CD4-positive, alpha-beta T cell treated with Interleukin-17A for 4 hours (primary cell): ENCODE data around the gene APBB1IP.
"Not testable (repeated sequence)": the region's sequence is repeated elsewhere in the genome, so short reads cannot be mapped to it uniquely, and the experiment has no call there.

Source experiments
- DNase-seq: peaks from one replicate; pipeline ENCODE4 v3.0.0-alpha.2; 2020; ENCODE audit warnings: mixed read lengths

APBB1IP gene

DNA sequence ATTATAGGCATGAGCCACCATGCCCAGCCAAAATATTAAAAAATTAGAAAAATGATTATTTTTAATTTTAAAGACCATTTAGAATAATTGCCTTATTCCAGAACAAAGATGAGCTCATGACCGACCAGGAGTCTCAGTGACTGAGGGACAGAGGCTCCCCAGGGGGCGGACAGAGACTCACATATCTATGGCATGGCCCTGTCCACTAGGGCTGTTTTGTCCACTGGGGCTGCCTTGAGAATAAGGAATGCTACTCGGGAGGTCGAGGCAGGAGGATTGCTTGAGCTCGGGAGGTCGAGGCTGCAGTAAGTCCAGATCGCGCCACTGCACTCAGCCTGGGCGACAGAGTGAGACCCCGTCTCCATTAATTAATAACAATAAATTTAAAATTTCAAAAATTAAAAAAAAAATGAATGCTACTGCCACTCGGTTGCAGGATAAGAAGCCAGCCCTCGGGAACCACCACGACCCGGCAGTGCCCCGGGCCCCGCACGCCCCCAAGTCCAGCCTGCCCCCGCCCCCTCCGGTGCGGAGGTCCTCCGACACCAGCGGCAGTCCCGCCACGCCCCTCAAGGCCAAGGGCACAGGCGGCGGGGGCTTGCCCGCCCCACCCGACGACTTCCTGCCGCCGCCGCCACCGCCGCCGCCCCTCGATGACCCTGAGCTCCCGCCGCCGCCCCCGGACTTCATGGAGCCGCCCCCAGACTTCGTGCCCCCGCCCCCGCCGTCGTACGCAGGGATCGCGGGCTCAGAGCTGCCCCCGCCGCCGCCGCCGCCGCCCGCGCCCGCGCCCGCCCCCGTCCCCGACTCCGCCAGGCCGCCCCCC is 128.6 kb downstream of the APBB1IP start:
- DNase-seq: no peak

DNA sequence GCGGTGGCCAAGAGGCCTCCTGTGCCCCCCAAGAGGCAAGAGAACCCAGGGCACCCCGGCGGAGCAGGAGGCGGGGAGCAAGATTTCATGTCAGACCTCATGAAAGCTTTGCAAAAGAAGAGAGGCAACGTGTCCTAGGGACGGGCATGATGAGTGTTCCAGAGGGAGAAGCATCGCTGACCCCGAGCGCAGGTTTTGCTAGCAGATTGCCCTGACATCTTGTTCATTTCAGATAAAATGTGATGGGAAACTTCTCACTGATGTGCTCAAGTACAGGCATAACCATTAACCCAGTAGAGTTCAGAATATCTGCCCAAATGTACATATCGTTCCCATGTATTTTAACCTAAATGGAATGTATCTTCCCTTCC is 129.2 kb downstream of the APBB1IP start:
- DNase-seq: no peak

- DNase-seq: no peak
Observed at GRCh38 chr10:26571655-26572054, 133.5 kb downstream of the APBB1IP start.

- no peak for DNase-seq
Observed at GRCh38 chr10:26573674-26574073, 135.5 kb downstream of the APBB1IP start.

DNA sequence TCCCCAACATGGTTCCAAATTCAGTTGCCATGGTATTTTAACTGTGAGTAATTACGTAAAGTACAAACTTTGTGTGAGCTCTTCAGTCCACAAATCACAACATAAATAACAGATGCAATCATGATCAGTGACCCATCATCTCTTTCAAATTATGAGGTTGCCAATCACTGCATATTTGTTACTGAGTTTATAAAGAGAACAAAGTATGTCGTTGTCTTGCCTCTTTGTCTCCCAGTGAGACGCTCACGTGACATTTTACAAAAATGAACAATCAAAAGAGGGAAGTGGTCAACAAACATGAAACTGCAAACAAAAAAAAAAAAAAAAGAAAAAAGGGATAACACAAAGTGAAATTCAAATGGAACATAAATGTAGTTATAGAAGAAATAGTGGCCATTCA is 136.6 kb downstream of the APBB1IP start:
- no peak for DNase-seq

GRCh38 chr10:26578371-26578770 is 140.2 kb downstream of the APBB1IP start:
- not testable (repeated sequence) for DNase-seq

- DNase-seq: no peak
Observed at GRCh38 chr10:26579256-26580063, 141.3 kb downstream of the APBB1IP start.

DNA sequence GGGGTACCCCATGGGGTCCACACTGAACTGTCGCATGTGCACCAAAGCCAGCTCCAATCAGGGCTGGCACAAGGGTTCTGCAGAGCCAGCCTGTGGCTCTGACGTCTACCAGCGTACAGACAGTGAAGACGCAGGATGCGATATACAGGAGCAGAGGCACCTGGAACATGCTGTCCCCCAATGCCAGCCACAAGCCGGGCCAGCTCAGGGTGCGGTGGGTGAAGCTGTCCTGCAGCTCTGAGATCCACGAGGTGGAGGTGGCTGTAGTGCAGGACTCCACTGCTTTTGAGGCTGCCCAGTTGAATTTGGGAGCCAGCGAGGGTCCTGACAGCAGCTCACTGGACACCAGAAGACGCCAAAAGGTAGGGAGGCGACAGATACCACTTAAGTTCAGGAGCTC is 148.1 kb downstream of the APBB1IP start:
- no peak for DNase-seq

DNA sequence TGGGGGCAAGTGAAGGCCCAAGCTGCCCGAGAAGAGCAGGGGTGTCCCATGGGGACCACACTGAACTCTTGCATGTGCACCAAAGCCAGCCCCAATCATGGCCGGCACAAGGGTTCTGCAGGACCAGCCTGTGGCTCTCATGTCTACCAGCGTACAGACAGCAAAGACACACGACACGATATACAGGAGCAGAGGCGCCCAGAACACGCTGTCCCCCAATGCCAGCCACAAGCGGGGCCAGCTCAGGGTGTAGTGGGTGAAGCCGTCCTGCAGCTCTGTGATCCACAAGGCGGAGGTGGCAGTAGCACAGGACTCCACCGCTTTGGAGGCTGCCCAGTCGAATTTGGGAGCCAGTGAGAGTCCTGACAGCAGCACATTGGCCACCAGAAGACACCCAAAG is 150.5 kb downstream of the APBB1IP start:
- DNase-seq: no peak

DNA sequence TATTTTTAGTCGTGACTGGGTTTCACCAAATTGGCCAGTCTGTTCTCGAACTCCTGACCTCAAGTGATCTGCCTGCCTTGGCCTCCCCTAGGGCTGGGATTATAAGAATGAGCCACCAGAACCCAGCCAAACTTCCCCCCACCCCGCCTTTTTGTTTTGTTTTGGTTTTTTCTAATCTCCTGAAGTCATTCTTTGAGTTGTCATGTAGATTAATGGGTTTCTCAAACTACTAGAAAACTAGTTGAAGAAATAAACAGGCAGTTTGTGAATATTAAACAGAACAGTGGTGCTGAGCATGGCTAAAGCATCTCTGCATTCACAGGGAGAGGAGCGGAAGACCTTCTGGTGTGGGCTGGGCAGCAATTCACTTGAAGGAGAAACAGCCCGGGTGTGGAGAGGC is 151.7 kb downstream of the APBB1IP start:
- DNase-seq: not testable (repeated sequence)

DNA sequence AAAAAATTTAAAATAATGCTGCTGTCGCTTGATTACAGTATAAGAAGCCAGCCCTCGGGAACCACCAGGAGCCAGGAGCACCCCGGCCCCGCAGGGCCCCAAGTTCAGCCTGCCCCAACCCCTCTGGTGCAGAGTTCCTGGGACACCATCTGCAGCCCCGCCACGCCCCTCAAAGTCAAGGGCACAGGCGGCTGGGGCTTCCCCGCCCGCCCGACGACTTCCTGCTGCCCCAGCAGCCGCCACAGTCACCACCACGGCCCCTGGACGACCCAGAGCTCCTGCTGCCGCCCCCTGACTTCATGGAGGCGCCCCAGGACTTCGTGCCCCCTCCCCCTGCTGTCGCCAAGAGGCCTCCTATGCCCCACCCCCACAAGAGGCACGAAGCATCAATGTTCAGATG is 155.8 kb downstream of the APBB1IP start:
- no peak for DNase-seq

- not testable (repeated sequence) for DNase-seq
Observed at GRCh38 chr10:26603283-26603682, 165.1 kb downstream of the APBB1IP start.

DNA sequence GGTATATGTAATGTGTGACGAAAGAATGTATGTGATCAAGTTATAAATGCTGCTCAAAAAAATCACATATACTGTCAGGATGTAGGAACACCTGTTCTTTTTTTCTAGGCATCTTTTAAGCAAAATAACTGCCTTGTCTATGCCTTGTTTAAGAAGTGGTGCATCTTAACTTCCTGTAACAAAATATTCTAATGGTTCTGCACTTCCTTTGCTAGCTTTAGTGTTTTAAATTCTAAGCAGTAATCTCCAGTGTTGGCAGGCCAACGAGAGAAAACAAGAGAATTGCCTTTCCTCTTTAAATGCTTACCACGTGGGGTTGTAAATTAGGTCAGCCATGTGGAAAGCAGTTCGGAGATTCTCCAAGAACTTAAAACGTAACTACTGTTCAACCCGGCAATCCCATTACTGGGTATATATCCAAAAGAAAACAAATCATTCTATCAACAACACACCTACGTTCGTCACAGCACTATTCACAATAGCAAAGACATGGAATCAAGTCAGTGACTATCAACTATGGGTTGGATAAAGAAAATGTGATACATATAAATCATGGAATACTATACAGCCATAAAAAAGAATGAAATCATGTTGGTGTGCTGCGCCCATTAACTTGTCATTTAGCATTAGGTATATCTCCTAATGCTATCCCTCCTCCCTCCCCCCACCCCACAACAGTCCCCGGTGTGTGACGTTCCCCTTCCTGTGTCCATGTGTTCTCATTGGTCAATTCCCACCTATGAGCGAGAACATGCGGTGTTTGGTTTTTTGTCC is 166.4 kb downstream of the APBB1IP start:
- DNase-seq: not testable (repeated sequence)

GRCh38 chr10:26606389-26606877 is 168.3 kb downstream of the APBB1IP start:
- DNase-seq: not testable (repeated sequence)

GRCh38 chr10:26612151-26612915 is 174.2 kb downstream of the APBB1IP start:
- no peak for DNase-seq
